GM12878 (cell line): ENCODE measurements around the gene ZMIZ1. TPM values are rescaled to one million over a fixed set of nuclear protein-coding genes. Genes with fewer than 3 reads are reported as not detected.

Experiments
- CBX5 ChIP-seq: sonication (generic); IDR thresholded peaks from 2 replicates; pipeline ENCODE4 v1.6.1; 2016; ENCODE audit warnings: low read depth, moderate library complexity, mild to moderate bottlenecking, inconsistent platforms
- EED ChIP-seq: sonication (generic); IDR thresholded peaks from 2 replicates; pipeline ENCODE4 v1.6.1; 2016; ENCODE audit warnings: antibody characterized with exemption, low read depth
- ETV6 ChIP-seq, 2 experiments: fragments of 450-650 bp in 1 of 2; IDR thresholded peaks in 1 of 2; conservative IDR thresholded peaks in 1 of 2; 2 replicates each; pipeline ENCODE4 v1.6.1; 2014; ENCODE audit warnings: antibody characterized with exemption in 1 of 2, borderline replicate concordance in 1 of 2, low read depth in 1 of 2, mild to moderate bottlenecking in 1 of 2, moderate library complexity in 1 of 2
- FOXK2 ChIP-seq: fragments of 450-650 bp; IDR thresholded peaks from 2 replicates; pipeline ENCODE4 v1.6.1; 2017; ENCODE audit warnings: mild to moderate bottlenecking, moderate library complexity
- IKZF1 ChIP-seq: fragments of 450-650 bp; conservative IDR thresholded peaks from 2 replicates; pipeline ENCODE4 v1.6.1; 2017; ENCODE audit warnings: antibody characterized with exemption, mild to moderate bottlenecking
- KAT2A ChIP-seq: conservative IDR thresholded peaks from 2 replicates; pipeline ENCODE4 v1.6.1; 2011; ENCODE audit warnings: low read depth, low read length; ENCODE audit not compliant: control insufficient read depth
- NRF1 ChIP-seq: conservative IDR thresholded peaks from 2 replicates; pipeline ENCODE4 v1.6.1; 2011; ENCODE audit warnings: mild to moderate bottlenecking, low read depth, low read length, improper control_type of control experiment
- POLR2AphosphoS5 ChIP-seq: IDR thresholded peaks from 2 replicates; pipeline ENCODE4 v1.6.1; 2011; ENCODE audit warnings: mild to moderate bottlenecking, low read length, inconsistent platforms
- SUPT20H ChIP-seq: IDR thresholded peaks from 2 replicates; pipeline ENCODE4 v1.6.1; 2011; ENCODE audit warnings: low read depth, mild to moderate bottlenecking, low read length, moderate library complexity, borderline replicate concordance; ENCODE audit not compliant: control insufficient read depth
- TCF12 ChIP-seq: IDR thresholded peaks from 2 replicates; pipeline ENCODE4 v1.6.1; 2011; ENCODE audit warnings: low read depth, mild to moderate bottlenecking, low read length
- YBX1 ChIP-seq: fragments of 450-650 bp; IDR thresholded peaks from 2 replicates; pipeline ENCODE4 v1.6.1; 2016; ENCODE audit warnings: antibody characterized with exemption
- YY1 ChIP-seq: IDR thresholded peaks from 2 replicates; pipeline ENCODE4 v1.6.1; 2011; ENCODE audit warnings: low read depth, mild to moderate bottlenecking, low read length
- ZNF207 ChIP-seq: fragments of 450-650 bp; IDR thresholded peaks from 2 replicates; pipeline ENCODE4 v1.6.1; 2014; ENCODE audit warnings: antibody characterized with exemption, mild to moderate bottlenecking, borderline replicate concordance
- ZNF274 ChIP-seq: IDR thresholded peaks from one replicate; pipeline ENCODE4 v1.8.0; 2011; ENCODE audit not compliant: insufficient read length, insufficient read depth
- ZSCAN29 ChIP-seq: fragments of 450-650 bp; IDR thresholded peaks from 2 replicates; pipeline ENCODE4 v1.6.1; 2017; ENCODE audit warnings: mild to moderate bottlenecking, moderate library complexity
- polyA plus RNA-seq, 11 experiments: library from polyadenylated mRNA; depleted of rRNA in 4 of 11; unstranded in 6 of 11; stranded (reverse) in 5 of 11; fragments of >200 nt; fragmentation: Nextera tagmentation in 4 of 11; fragmentation: Illumina TruSeq in 1 of 11; extraction: Ambion mirVana in 4 of 11; extraction: Trizol in 1 of 11; gene quantifications; 1 replicate in 1 of 11; 2 replicates in 10 of 11; pipeline versions ENCODE4 v1.2.1 to v1.2.3, GENCODE V29; 2011 to 2016; ENCODE audit warnings: inconsistent platforms in 2 of 11, missing spikeins in 2 of 11, low read depth in 1 of 11
- total RNA-seq, 4 experiments: library from RNA; depleted of rRNA in 3 of 4; stranded (reverse); fragments of >200 nt in 3 of 4; fragmentation: Illumina TruSeq in 1 of 4; extraction: Trizol in 1 of 4; gene quantifications; 2 replicates each; pipeline versions ENCODE4 v1.2.1 to v1.2.3, GENCODE V29; 2013 to 2021
- TF ChIP-seq, protein P1 (sequence below): IDR thresholded peaks from 2 replicates; pipeline ENCODE4 v1.6.1; 2011; ENCODE audit warnings: low read depth, mild to moderate bottlenecking, low read length, moderate library complexity, borderline replicate concordance; ENCODE audit errors: extremely low read depth
- TF ChIP-seq, protein P2 (sequence below): fragments of 150-350 bp; IDR thresholded peaks from 2 replicates; pipeline ENCODE4 v1.6.1; 2014; ENCODE audit warnings: mild to moderate bottlenecking, low read depth, low read length
- TF ChIP-seq, protein P3 (sequence below): IDR thresholded peaks from 2 replicates; pipeline ENCODE4 v1.6.1; 2011; ENCODE audit warnings: borderline replicate concordance, low read depth, mild to moderate bottlenecking, moderate library complexity, low read length; ENCODE audit not compliant: insufficient read depth, poor library complexity, severe bottlenecking
- TF ChIP-seq, protein P4 (sequence below): fragments of 450-650 bp; IDR thresholded peaks from 2 replicates; pipeline ENCODE4 v1.6.1; 2017; ENCODE audit warnings: antibody characterized with exemption, mild to moderate bottlenecking, moderate library complexity
- TF ChIP-seq, protein P5 (sequence below): fragments of 450-650 bp; IDR thresholded peaks from 2 replicates; pipeline ENCODE4 v1.6.1; 2017; ENCODE audit warnings: mild to moderate bottlenecking

The ZMIZ1 gene
- total and polyA plus RNA-seq, 10 of the 15 experiments (the other 5 are each of a cell fraction or from before 2014, with no cell fraction given) = 3.1 to 82.3 (median 14.9) TPM

DNA sequence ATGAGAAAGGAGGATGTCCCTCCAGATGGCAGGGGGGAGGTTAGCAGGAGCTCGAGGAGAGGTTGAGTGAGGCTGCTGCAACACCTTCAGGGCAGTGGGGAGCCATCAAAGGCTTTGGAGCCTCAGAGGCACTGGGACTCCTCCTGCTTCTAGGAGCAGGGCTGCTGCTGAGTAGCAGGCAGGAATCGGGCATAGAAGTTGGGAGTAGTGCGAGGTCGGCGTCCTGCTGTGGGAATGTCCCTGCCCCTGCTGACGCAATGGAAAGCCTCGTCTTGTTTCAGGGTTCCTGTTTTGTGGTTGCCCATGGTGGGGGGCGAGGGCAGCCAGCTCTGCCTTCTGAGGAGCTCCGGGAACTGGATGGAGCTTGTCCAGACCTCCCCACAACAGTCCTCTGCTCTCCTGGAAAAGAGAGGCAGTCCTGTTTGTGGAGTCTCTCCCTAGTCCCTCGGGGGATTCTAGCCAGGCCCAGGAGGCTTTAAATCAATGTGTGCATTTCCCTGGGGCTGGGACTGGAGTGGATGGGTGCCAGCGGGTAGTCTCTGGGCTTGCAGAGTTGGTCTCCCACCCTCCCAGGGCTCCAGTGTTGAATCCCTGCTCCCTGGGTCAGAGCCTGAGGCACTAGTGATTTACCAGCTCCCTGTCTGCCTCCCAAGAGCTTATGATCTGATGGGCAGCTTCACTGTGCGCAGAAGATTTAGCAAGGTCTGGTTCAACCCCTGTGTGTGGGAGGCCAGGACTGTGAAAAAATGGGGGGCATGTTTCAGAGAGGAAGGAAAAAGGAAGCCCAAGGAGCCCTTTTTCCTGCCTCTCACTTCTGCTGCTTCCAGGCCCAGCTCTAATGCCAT, 179.8 kb downstream of the ZMIZ1 start (continued):
- TF ChIP-seq, protein P1, sequence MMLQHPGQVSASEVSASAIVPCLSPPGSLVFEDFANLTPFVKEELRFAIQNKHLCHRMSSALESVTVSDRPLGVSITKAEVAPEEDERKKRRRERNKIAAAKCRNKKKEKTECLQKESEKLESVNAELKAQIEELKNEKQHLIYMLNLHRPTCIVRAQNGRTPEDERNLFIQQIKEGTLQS = no peak
- TF ChIP-seq ZSCAN29 = no peak
- TF ChIP-seq ETV6 (conservative IDR thresholded peaks at IDR 0.05 in 1 of 2, IDR thresholded peaks at IDR 0.05 in 1 of 2; ENCODE audit: borderline replicate concordance in 1 of 2, low read depth in 1 of 2) = 0 out of 4 replicates have a peak, but pooled peaks of 1 of the 2 experiments have one; percentile 39
- TF ChIP-seq, protein P2, sequence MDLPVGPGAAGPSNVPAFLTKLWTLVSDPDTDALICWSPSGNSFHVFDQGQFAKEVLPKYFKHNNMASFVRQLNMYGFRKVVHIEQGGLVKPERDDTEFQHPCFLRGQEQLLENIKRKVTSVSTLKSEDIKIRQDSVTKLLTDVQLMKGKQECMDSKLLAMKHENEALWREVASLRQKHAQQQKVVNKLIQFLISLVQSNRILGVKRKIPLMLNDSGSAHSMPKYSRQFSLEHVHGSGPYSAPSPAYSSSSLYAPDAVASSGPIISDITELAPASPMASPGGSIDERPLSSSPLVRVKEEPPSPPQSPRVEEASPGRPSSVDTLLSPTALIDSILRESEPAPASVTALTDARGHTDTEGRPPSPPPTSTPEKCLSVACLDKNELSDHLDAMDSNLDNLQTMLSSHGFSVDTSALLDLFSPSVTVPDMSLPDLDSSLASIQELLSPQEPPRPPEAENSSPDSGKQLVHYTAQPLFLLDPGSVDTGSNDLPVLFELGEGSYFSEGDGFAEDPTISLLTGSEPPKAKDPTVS = no peak
- TF ChIP-seq ZNF207 = no peak
- no peak for TF ChIP-seq NRF1
- TF ChIP-seq ZNF274 = no peak
- no peak for TF ChIP-seq CBX5
- no peak for TF ChIP-seq FOXK2
- TF ChIP-seq KAT2A = no peak
- TF ChIP-seq, protein P3, sequence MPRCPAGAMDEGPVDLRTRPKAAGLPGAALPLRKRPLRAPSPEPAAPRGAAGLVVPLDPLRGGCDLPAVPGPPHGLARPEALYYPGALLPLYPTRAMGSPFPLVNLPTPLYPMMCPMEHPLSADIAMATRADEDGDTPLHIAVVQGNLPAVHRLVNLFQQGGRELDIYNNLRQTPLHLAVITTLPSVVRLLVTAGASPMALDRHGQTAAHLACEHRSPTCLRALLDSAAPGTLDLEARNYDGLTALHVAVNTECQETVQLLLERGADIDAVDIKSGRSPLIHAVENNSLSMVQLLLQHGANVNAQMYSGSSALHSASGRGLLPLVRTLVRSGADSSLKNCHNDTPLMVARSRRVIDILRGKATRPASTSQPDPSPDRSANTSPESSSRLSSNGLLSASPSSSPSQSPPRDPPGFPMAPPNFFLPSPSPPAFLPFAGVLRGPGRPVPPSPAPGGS = peak; percentile 77
- no peak for TF ChIP-seq SUPT20H
- TF ChIP-seq, protein P4, sequence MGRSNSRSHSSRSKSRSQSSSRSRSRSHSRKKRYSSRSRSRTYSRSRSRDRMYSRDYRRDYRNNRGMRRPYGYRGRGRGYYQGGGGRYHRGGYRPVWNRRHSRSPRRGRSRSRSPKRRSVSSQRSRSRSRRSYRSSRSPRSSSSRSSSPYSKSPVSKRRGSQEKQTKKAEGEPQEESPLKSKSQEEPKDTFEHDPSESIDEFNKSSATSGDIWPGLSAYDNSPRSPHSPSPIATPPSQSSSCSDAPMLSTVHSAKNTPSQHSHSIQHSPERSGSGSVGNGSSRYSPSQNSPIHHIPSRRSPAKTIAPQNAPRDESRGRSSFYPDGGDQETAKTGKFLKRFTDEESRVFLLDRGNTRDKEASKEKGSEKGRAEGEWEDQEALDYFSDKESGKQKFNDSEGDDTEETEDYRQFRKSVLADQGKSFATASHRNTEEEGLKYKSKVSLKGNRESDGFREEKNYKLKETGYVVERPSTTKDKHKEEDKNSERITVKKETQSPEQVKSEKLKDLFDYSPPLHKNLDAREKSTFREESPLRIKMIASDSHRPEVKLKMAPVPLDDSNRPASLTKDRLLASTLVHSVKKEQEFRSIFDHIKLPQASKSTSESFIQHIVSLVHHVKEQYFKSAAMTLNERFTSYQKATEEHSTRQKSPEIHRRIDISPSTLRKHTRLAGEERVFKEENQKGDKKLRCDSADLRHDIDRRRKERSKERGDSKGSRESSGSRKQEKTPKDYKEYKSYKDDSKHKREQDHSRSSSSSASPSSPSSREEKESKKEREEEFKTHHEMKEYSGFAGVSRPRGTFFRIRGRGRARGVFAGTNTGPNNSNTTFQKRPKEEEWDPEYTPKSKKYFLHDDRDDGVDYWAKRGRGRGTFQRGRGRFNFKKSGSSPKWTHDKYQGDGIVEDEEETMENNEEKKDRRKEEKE = no peak
- TF ChIP-seq YY1 = no peak
- TF ChIP-seq YBX1 = no peak
- TF ChIP-seq, protein P5, sequence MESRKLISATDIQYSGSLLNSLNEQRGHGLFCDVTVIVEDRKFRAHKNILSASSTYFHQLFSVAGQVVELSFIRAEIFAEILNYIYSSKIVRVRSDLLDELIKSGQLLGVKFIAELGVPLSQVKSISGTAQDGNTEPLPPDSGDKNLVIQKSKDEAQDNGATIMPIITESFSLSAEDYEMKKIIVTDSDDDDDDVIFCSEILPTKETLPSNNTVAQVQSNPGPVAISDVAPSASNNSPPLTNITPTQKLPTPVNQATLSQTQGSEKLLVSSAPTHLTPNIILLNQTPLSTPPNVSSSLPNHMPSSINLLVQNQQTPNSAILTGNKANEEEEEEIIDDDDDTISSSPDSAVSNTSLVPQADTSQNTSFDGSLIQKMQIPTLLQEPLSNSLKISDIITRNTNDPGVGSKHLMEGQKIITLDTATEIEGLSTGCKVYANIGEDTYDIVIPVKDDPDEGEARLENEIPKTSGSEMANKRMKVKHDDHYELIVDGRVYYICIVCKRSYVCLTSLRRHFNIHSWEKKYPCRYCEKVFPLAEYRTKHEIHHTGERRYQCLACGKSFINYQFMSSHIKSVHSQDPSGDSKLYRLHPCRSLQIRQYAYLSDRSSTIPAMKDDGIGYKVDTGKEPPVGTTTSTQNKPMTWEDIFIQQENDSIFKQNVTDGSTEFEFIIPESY = no peak
- TF ChIP-seq POLR2AphosphoS5 = peak; percentile 82
- TF ChIP-seq IKZF1 = peak; percentile 98
- peak; percentile 60 for TF ChIP-seq TCF12
- TF ChIP-seq EED = peak; percentile 94
